Measurements from ENCODE around the gene CMSS1.

- TF ChIP-seq, protein P1, sequence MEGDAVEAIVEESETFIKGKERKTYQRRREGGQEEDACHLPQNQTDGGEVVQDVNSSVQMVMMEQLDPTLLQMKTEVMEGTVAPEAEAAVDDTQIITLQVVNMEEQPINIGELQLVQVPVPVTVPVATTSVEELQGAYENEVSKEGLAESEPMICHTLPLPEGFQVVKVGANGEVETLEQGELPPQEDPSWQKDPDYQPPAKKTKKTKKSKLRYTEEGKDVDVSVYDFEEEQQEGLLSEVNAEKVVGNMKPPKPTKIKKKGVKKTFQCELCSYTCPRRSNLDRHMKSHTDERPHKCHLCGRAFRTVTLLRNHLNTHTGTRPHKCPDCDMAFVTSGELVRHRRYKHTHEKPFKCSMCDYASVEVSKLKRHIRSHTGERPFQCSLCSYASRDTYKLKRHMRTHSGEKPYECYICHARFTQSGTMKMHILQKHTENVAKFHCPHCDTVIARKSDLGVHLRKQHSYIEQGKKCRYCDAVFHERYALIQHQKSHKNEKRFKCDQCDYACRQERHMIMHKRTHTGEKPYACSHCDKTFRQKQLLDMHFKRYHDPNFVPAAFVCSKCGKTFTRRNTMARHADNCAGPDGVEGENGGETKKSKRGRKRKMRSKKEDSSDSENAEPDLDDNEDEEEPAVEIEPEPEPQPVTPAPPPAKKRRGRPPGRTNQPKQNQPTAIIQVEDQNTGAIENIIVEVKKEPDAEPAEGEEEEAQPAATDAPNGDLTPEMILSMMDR (IDR thresholded peaks at IDR 0.05) = no peak
- no peak for TF ChIP-seq POLR2A (IDR thresholded peaks at IDR 0.05)
These were observed 294.1 kb downstream of the CMSS1 start for GRCh38 chr3:100111728-100112127.

Data from Peyer's patch (tissue), 4 donors.